Endothelial cell (in vitro differentiated cells): ENCODE results near the gene COL6A3. TPM values are rescaled to one million over a fixed set of nuclear protein-coding genes. Genes with fewer than 3 reads are reported as not detected.

Experiments used
- DNase-seq: peaks from one replicate; pipeline ENCODE4 v3.0.0; 2021; ENCODE audit warnings: low spot score
- H3K27ac Mint-ChIP-seq: one replicate; pipeline ENCODE4 v1.8.0; 2021; ENCODE audit warnings: mixed read lengths, inconsistent platforms; ENCODE audit not compliant: unreplicated experiment
- H3K27me3 Mint-ChIP-seq: one replicate; pipeline ENCODE4 v1.8.0; 2021; ENCODE audit warnings: mild to moderate bottlenecking, moderate library complexity, mixed read lengths, inconsistent platforms; ENCODE audit not compliant: unreplicated experiment
- H3K36me3 Mint-ChIP-seq: one replicate; pipeline ENCODE4 v1.8.0; 2021; ENCODE audit warnings: mild to moderate bottlenecking, low read depth, mixed read lengths, inconsistent platforms; ENCODE audit not compliant: unreplicated experiment
- H3K4me1 Mint-ChIP-seq: one replicate; pipeline ENCODE4 v1.8.0; 2021; ENCODE audit warnings: mild to moderate bottlenecking, mixed read lengths, inconsistent platforms; ENCODE audit not compliant: unreplicated experiment
- H3K4me3 Mint-ChIP-seq: one replicate; pipeline ENCODE4 v1.8.0; 2021; ENCODE audit warnings: mild to moderate bottlenecking, mixed read lengths, inconsistent platforms; ENCODE audit not compliant: unreplicated experiment
- H3K9me3 Mint-ChIP-seq: one replicate; pipeline ENCODE4 v1.8.0; 2021; ENCODE audit warnings: mixed read lengths, inconsistent platforms; ENCODE audit not compliant: unreplicated experiment
- long read RNA-seq: library from polyadenylated mRNA; unstranded; transcript quantifications from one replicate; pipeline ENCODE4 v2.0.0, GENCODE V29; 2020; ENCODE audit not compliant: unreplicated experiment
- total RNA-seq: library from RNA; stranded (reverse); fragmentation: NEBNext Ultra II Directional; extraction: Animal tissue kit (Norgen Biotek cat#: 25700); gene quantifications from one replicate; pipeline ENCODE4 v1.2.1, GENCODE V29; 2021; ENCODE audit not compliant: unreplicated experiment
- TF ChIP-seq, protein P1 (sequence below): fragments of 200-600 bp; sonication (generic); IDR thresholded peaks from one replicate; pipeline ENCODE4 v1.5.0; 2021; ENCODE audit warnings: antibody characterized with exemption; ENCODE audit not compliant: unreplicated experiment

The COL6A3 gene
- total RNA-seq: 1.6 TPM
- long read RNA-seq: 0 reads

DNA sequence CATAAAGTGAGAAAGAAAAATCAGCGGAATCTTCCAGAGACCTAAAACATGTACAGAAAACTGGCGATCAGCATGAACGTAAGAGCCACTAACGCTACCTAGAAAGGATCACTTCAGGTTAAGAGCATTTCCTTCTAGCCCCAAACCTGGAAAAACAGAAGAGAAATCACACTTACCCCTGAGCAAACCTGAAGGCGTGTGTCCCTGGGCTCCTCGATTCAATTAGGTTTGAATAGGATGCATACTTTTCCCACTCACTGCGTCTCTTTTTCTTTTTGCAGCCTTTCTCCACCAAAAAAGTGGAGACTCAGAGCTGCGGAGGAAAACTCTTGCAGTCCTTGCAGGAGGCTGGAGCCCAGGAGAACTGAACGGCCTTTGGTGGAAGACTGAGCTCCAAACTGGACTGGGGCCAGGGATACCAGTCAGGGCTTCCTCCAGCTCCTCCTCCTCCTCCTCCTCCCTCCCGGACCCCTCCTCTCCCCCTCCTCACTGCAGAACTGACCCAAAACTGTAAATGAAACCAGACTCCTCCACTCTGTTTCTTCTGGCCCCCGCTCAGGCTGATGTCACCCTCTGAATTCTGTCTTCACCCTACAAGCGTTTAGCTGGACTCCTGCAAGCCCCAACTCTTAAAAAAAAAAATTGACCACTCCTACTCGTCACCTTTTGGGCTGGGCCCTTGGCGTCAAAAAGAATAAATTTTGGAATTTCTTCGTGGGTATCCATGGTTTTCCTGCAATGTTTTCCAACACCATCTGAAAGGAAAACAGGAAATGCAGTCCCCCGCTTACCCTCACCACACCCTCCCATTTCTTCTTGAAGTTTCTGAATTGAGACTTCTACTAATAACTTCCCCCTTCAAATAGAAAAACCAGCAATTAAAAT, at the start of gene COL6A3:
TSS of gene COL6A3 (minus strand) at position 388 of the 885 bp plus-strand sequence. CDS start 17,347 bp downstream, outside the sequence.
- Mint-ChIP-seq H3K27me3 (no peaks in the 10 kb centered on the region), H3K36me3 (no peaks in the 10 kb centered on the region), H3K4me3 (no peak within 1 kb of the TSS), H3K27ac (peak within 1 kb of the TSS; percentile 50), H3K9me3 (no peaks in the 10 kb centered on the region), H3K4me1 (peaks cover 6% of the 10 kb centered on the region)
- no peak for DNase-seq
- TF ChIP-seq, protein P1, sequence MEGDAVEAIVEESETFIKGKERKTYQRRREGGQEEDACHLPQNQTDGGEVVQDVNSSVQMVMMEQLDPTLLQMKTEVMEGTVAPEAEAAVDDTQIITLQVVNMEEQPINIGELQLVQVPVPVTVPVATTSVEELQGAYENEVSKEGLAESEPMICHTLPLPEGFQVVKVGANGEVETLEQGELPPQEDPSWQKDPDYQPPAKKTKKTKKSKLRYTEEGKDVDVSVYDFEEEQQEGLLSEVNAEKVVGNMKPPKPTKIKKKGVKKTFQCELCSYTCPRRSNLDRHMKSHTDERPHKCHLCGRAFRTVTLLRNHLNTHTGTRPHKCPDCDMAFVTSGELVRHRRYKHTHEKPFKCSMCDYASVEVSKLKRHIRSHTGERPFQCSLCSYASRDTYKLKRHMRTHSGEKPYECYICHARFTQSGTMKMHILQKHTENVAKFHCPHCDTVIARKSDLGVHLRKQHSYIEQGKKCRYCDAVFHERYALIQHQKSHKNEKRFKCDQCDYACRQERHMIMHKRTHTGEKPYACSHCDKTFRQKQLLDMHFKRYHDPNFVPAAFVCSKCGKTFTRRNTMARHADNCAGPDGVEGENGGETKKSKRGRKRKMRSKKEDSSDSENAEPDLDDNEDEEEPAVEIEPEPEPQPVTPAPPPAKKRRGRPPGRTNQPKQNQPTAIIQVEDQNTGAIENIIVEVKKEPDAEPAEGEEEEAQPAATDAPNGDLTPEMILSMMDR: no peak

DNA sequence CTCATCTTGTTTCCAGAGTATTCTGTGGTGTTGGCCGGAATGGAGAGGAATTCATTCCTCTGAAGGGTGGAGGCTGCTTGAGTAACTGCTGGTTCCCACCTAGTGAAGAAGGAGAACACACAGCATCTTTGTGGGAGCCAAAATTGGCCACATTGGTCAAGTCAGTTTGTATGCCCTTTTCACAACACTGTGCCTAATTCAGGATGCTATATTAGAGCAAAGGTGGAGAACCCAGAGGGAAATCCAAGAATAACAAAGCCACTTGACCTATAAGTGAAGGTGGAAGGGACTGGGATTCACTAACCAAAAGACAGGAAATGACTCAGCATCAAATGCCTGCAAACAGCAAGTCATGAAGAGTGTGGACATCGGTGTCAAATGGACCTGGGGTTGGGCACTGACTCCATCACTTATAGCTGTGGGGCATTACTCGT, 45.8 kb upstream of the COL6A3 start:
- TF ChIP-seq, protein P1: no peak
- Mint-ChIP-seq H3K4me3 (no peak overlapping the region), H3K4me1 (peaks cover 4% of the 10 kb centered on the region), H3K27ac (no peak overlapping the region), H3K36me3 (no peaks in the 10 kb centered on the region), H3K27me3 (peaks cover 9% of the 10 kb centered on the region), H3K9me3 (no peaks in the 10 kb centered on the region)
- no peak for DNase-seq

- Mint-ChIP-seq H3K27me3 (peaks cover 7% of the 10 kb centered on the region), H3K36me3 (no peaks in the 10 kb centered on the region), H3K4me3 (no peak overlapping the region), H3K4me1 (no peaks in the 10 kb centered on the region), H3K27ac (no peak overlapping the region), H3K9me3 (no peaks in the 10 kb centered on the region)
- TF ChIP-seq, protein P1: no peak
- no peak for DNase-seq
Observed at GRCh38 chr2:237459226-237459625, 45.3 kb upstream of the COL6A3 start.

DNA sequence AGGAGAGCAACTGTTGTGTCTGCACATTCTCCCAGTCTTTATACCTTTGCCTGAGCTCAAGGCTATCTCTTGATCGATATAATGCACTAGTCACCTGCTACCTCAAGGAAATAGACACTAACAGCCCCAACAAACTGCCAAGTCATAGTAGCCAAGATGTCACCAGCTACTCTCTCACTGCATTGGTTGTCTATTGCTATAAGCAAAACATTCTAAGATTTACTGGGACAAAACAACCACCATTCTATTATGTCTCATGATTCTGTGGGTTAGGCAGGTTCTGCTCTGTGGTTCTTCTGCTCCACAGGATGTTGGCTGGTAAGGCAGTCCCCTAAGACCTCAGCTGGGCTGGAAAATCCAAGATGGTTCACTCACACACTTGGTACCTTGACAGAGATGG, 44.6 kb upstream of the COL6A3 start:
- TF ChIP-seq, protein P1: no peak
- Mint-ChIP-seq H3K36me3 (no peaks in the 10 kb centered on the region), H3K27ac (no peak overlapping the region), H3K4me3 (no peak overlapping the region), H3K9me3 (no peaks in the 10 kb centered on the region), H3K4me1 (no peaks in the 10 kb centered on the region), H3K27me3 (peaks cover 7% of the 10 kb centered on the region)
- no peak for DNase-seq

DNA sequence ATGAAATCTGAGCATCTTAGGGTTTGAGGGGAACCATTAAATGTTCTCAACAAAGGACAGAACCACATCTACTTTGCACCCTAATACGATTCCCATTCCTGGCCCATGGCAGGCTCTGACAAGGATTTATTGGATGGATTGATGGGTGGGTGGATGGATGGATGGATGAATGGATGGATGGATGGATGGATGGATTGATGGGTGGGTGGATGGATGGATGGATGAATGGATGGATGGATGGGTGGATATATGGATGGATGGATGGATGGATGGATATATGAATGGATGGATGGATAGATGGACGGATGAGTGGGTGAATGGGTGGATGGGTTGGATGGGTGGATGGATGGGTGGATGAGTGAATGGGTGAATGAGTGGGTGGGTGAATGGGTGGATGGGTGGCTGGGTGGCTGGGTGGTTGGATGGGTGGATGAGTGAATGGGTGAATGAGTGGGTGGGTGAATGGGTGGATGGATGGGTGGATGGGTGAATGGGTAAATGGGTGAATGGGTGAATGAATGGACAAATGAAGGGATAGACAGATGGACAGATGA, 43.5 kb upstream of the COL6A3 start:
- Mint-ChIP-seq H3K4me1 (peaks cover 4% of the 10 kb centered on the region), H3K4me3 (no peak overlapping the region), H3K36me3 (no peaks in the 10 kb centered on the region), H3K9me3 (no peaks in the 10 kb centered on the region), H3K27ac (no peak overlapping the region), H3K27me3 (peaks cover 4% of the 10 kb centered on the region)
- TF ChIP-seq, protein P1: no peak
- DNase-seq: no peak
